Measurements from ENCODE around the gene TMEM98.
"Not testable (repeated sequence)": the region's sequence is repeated elsewhere in the genome, so short reads cannot be mapped to it uniquely, and the experiment has no call there.

TMEM98 gene

GRCh38 chr17:32880671-32881453 lies 47.1 kb upstream of the TMEM98 start:
- Histone ChIP-seq H3K36me3 (ENCODE audit: low read length) (no peaks in the 10 kb centered on the region), H3K4me3 (ENCODE audit: insufficient read depth, low read length, poor library complexity, severe bottlenecking) (no peak overlapping the region), H2AFZ (ENCODE audit: low read depth, low read length, severe bottlenecking) (no peak overlapping the region), H3K4me2 (ENCODE audit: low read depth, low read length, poor library complexity, severe bottlenecking) (no peak overlapping the region), H4K20me1 (ENCODE audit: low read depth, low read length) (no peaks in the 10 kb centered on the region), H3K27me3 (ENCODE audit: low read length) (no peaks in the 10 kb centered on the region), H3K9me3 (ENCODE audit: insufficient read depth, low read length) (no peaks in the 10 kb centered on the region), H3K9ac (ENCODE audit: low read length) (no peak overlapping the region), H3K79me2 (ENCODE audit: insufficient read depth, low read length) (no peaks in the 10 kb centered on the region), H3K27ac (ENCODE audit: low read depth, low read length) (no peak overlapping the region), H3K9me2 (replicated peaks; ENCODE audit: insufficient read depth, low read length) (no peaks in the 10 kb centered on the region), H3F3A (ENCODE audit: insufficient read depth) (no peaks in the 10 kb centered on the region)
- TF ChIP-seq, protein P1, sequence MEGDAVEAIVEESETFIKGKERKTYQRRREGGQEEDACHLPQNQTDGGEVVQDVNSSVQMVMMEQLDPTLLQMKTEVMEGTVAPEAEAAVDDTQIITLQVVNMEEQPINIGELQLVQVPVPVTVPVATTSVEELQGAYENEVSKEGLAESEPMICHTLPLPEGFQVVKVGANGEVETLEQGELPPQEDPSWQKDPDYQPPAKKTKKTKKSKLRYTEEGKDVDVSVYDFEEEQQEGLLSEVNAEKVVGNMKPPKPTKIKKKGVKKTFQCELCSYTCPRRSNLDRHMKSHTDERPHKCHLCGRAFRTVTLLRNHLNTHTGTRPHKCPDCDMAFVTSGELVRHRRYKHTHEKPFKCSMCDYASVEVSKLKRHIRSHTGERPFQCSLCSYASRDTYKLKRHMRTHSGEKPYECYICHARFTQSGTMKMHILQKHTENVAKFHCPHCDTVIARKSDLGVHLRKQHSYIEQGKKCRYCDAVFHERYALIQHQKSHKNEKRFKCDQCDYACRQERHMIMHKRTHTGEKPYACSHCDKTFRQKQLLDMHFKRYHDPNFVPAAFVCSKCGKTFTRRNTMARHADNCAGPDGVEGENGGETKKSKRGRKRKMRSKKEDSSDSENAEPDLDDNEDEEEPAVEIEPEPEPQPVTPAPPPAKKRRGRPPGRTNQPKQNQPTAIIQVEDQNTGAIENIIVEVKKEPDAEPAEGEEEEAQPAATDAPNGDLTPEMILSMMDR (IDR thresholded peaks at IDR 0.05; ENCODE audit: insufficient read depth, low read length, poor library complexity, severe bottlenecking), result no peak
- no peak for TF ChIP-seq EZH2phosphoT487 (conservative IDR thresholded peaks at IDR 0.05; ENCODE audit: low read length)

DNA sequence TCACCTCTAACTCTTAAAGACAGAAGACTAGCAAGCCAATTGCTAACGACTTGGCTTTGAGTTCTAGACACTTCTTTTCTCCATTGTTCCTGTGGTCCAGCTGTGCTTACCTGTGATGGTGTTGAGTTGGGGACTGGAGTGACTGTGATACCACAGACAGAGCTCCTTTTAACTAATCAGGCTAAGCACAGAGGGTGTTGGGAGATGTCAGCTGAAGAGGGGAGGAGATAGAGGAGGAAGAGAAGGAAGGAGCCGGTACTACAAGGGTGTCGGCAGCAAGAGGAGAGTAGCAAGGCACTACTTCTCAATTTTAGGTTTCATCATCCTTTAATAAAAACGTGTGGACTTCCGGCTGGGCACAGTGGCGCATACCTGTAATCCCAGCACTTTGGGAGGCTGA lies 45.9 kb upstream of the TMEM98 start:
- no peaks in the 10 kb centered on the region for H3K9me3 ChIP-seq (ENCODE audit: insufficient read depth, low read length)
- no peaks in the 10 kb centered on the region for H3K79me2 ChIP-seq (ENCODE audit: insufficient read depth, low read length)
- H4K20me1 ChIP-seq (ENCODE audit: low read depth, low read length), result no peaks in the 10 kb centered on the region
- H3F3A ChIP-seq (ENCODE audit: insufficient read depth), result no peaks in the 10 kb centered on the region
- H3K27me3 ChIP-seq (ENCODE audit: low read length), result no peaks in the 10 kb centered on the region
- H3K9ac ChIP-seq (ENCODE audit: low read length), result no peak overlapping the region
- H3K4me3 ChIP-seq (ENCODE audit: insufficient read depth, low read length, poor library complexity, severe bottlenecking), result no peak overlapping the region
- no peak overlapping the region for H3K4me2 ChIP-seq (ENCODE audit: low read depth, low read length, poor library complexity, severe bottlenecking)
- no peaks in the 10 kb centered on the region for H3K9me2 ChIP-seq (replicated peaks; ENCODE audit: insufficient read depth, low read length)
- no peak overlapping the region for H3K27ac ChIP-seq (ENCODE audit: low read depth, low read length)
- H2AFZ ChIP-seq (ENCODE audit: low read depth, low read length, severe bottlenecking), result no peak overlapping the region
- no peaks in the 10 kb centered on the region for H3K36me3 ChIP-seq (ENCODE audit: low read length)
- no peak for TF ChIP-seq EZH2phosphoT487 (conservative IDR thresholded peaks at IDR 0.05; ENCODE audit: low read length)
- TF ChIP-seq, protein P1 (IDR thresholded peaks at IDR 0.05; ENCODE audit: insufficient read depth, low read length, poor library complexity, severe bottlenecking), result no peak

- Histone ChIP-seq H2AFZ (ENCODE audit: low read depth, low read length, severe bottlenecking) (no peak overlapping the region), H3K9ac (ENCODE audit: low read length) (no peak overlapping the region), H3K9me3 (ENCODE audit: insufficient read depth, low read length) (no peaks in the 10 kb centered on the region), H4K20me1 (ENCODE audit: low read depth, low read length) (no peaks in the 10 kb centered on the region), H3K4me3 (ENCODE audit: insufficient read depth, low read length, poor library complexity, severe bottlenecking) (no peak overlapping the region), H3K27ac (ENCODE audit: low read depth, low read length) (no peak overlapping the region), H3K9me2 (replicated peaks; ENCODE audit: insufficient read depth, low read length) (no peaks in the 10 kb centered on the region), H3K79me2 (ENCODE audit: insufficient read depth, low read length) (no peaks in the 10 kb centered on the region), H3K4me2 (ENCODE audit: low read depth, low read length, poor library complexity, severe bottlenecking) (no peak overlapping the region), H3K27me3 (ENCODE audit: low read length) (no peaks in the 10 kb centered on the region), H3K36me3 (ENCODE audit: low read length) (no peaks in the 10 kb centered on the region), H3F3A (ENCODE audit: insufficient read depth) (no peaks in the 10 kb centered on the region)
- TF ChIP-seq EZH2phosphoT487 (conservative IDR thresholded peaks at IDR 0.05; ENCODE audit: low read length), result no peak
- TF ChIP-seq, protein P1 (IDR thresholded peaks at IDR 0.05; ENCODE audit: insufficient read depth, low read length, poor library complexity, severe bottlenecking), result no peak
Observed at GRCh38 chr17:32882734-32883133, 45.2 kb upstream of the TMEM98 start.

GRCh38 chr17:32886951-32887350 lies 41.0 kb upstream of the TMEM98 start:
- not testable (repeated sequence) for H3F3A ChIP-seq (ENCODE audit: insufficient read depth); H3K36me3 ChIP-seq (ENCODE audit: low read length); H2AFZ ChIP-seq (ENCODE audit: low read depth, low read length, severe bottlenecking); H3K9me3 ChIP-seq (ENCODE audit: insufficient read depth, low read length); H4K20me1 ChIP-seq (ENCODE audit: low read depth, low read length); H3K9ac ChIP-seq (ENCODE audit: low read length); H3K27ac ChIP-seq (ENCODE audit: low read depth, low read length); H3K4me3 ChIP-seq (ENCODE audit: insufficient read depth, low read length, poor library complexity, severe bottlenecking); H3K27me3 ChIP-seq (ENCODE audit: low read length); H3K79me2 ChIP-seq (ENCODE audit: insufficient read depth, low read length); H3K4me2 ChIP-seq (ENCODE audit: low read depth, low read length, poor library complexity, severe bottlenecking); H3K9me2 ChIP-seq (replicated peaks; ENCODE audit: insufficient read depth, low read length)

- not testable (repeated sequence) for H3K79me2 ChIP-seq (ENCODE audit: insufficient read depth, low read length); H3K27me3 ChIP-seq (ENCODE audit: low read length); H3K4me3 ChIP-seq (ENCODE audit: insufficient read depth, low read length, poor library complexity, severe bottlenecking); H3K4me2 ChIP-seq (ENCODE audit: low read depth, low read length, poor library complexity, severe bottlenecking); H4K20me1 ChIP-seq (ENCODE audit: low read depth, low read length); H3K27ac ChIP-seq (ENCODE audit: low read depth, low read length); H3K9ac ChIP-seq (ENCODE audit: low read length); H3K9me2 ChIP-seq (replicated peaks; ENCODE audit: insufficient read depth, low read length); H3K9me3 ChIP-seq (ENCODE audit: insufficient read depth, low read length); H3K36me3 ChIP-seq (ENCODE audit: low read length); H2AFZ ChIP-seq (ENCODE audit: low read depth, low read length, severe bottlenecking); H3F3A ChIP-seq (ENCODE audit: insufficient read depth)
Observed at GRCh38 chr17:32887410-32887809, 40.5 kb upstream of the TMEM98 start.
